Stimulated activated CD8-positive, alpha-beta memory T cell treated with anti-CD3 and anti-CD28 coated beads, Interleukin-4, amount 100 ng/mL, for 1 hour (primary cell): ENCODE results near the gene CYB5RL.
"Not testable (repeated sequence)": the region's sequence is repeated elsewhere in the genome, so short reads cannot be mapped to it uniquely, and the experiment has no call there.

Experiments used
- DNase-seq, 2 donors: peaks; one replicate each; pipeline ENCODE4 v3.0.0-alpha.2; 2020; ENCODE audit warnings: low read depth in 2 of 2, low spot score in 1 of 2

CYB5RL gene

DNA sequence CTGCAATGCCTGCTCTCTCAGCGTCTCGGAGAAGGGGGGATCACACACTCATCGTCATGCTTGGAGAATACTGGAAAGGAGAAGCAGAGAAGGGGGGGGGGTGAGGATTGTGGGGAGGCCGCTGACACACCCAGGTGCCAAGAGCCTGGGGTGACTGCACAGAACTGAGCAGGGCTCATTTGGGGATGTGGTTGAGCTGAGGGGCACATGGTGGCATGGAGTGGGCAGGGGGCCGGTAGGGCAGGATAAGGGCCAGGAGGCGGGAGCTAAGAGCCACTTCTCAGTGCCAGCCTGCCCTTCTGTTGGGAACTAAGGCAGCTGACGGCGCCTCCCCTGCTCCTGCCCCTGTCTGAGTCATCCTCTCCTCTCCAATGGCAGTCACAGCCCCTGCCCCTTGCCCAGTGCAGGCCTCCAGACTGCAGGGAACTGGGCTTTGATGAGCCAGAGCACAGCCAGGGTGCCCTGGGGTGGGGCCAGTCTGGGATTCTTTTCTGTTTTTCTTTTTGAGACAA, 27.3 kb upstream of the CYB5RL start:
- no peak for DNase-seq

- no peak for DNase-seq
These were observed 26.2 kb upstream of the CYB5RL start for GRCh38 chr1:54225986-54226559.

- no peak for DNase-seq
These were observed 25.5 kb upstream of the CYB5RL start for GRCh38 chr1:54225378-54225777.

GRCh38 chr1:54224233-54224632, 24.4 kb upstream of the CYB5RL start:
- no peak for DNase-seq

GRCh38 chr1:54223441-54224202, 23.8 kb upstream of the CYB5RL start:
- DNase-seq = no peak

DNA sequence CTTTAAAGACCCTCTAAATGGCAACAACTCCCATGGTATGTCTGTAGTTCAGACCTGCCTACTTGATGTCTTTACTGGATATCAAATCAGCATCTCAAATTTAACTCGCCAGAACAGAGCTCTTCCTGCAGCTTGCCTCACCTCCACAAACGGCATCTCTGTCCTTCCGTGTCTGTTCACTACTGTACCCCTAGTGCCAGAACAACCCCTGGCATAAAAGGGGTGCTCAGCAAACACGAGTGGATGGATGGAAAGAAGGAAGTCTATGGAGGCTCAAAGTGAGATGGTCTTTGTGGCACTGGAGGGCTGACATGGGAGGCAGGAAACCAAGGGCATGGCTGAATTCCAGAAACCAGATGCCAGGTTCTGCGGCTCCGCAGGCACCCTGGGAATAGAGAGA, 22.9 kb upstream of the CYB5RL start:
- no peak for DNase-seq

DNA sequence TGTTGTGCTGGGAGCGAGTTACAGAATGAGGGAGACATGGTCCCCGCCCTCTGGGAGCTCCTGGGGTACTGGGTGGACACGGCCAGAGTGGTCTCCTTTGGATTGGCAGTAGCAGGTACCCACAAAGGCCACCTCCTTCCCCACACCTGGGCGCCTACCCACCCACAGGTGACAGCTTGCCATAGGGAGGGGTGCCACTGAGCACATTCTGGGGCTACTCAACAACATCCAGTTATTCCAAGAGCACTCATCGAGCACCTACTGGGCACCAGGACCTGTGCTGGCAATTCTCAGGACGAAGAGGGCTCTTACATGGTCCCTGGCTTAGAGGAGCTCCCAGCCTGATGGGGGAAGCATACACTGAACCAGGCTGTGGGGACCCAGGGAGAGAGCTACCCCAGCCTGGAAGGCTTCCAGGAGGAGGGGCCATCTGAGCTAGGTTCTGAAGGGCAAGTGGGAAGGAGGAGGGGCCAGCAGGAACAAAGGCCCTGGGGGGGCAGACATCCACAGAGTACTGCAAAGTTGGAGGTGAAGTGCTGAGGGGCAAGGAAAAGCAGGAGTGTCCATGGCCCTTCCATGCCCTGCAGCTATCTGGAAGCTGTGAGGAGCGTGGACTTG, 22.1 kb upstream of the CYB5RL start:
- DNase-seq = no peak

DNA sequence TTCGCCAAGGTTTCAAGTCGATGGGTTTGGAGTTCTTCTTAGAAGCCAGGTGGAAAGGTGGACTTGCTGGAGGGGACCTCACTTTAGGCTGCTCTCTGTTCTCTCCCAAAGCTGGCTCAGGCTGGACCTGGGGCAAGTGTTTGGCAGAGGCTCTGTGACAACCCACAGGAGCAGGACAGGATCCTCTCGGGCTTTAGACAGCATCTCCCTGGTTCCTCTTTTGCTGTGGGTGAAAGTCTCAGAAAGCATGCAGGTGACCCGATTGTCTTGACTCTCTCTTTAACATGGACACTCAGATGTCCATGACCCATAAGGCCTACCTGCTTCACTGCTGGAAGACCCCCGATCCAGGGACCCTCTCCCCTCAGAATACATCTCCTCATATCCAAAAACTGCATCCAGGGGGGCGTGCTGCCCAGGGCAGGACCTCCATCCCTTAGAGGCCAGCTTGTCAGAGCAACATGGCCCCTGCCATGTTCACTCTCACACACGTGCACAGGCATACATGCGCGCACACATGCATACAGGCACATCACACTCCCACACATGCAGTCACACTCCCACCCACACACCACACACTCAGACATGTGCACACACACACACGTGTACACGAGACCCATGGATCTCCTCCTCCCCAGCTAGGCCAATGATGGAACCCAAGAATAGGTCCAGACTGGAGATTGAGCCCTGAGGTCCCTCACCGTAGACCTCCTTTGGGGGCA, 21.4 kb upstream of the CYB5RL start:
- DNase-seq = no peak

DNA sequence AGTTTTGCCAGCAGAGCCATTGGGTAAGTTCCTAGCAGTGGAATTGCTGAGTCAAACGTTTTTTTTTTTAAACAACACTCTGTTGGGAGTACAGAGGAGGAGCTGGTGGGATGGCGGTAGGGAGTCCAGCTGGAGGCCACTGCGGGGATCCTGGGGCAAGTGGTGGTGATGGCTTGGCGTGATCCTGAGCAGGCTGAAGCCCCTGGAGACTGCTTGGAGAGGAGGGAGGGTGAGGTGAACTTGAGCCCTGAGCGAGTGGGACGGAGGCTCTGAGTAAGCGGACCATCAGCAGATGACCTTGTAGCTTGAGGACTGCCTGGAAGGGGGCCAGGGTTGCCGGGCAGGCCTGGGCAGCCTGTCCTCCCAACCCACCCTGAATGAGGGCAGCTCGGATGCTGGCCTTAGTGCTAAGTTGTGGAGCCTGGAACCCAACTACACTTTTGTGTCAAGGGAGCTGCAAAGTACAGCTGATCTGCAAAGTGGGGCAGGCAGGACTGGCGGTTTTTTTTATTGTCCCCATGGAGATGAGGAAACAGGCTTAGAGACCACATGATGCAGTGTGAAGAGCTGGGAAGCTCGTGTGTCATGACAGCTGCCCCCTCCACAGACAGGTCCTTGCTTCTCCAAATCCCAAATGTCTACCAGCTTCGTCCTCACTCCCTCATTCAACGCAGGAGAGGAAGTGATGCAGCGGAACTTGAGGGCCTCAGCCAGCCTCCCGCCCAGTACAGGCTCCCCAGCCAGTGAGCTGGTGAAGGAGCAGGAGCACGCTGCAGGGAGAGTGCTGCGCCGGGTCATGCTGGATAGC, 20.4 kb upstream of the CYB5RL start:
- no peak for DNase-seq

GRCh38 chr1:54219688-54220003, 19.8 kb upstream of the CYB5RL start:
- no peak for DNase-seq

DNA sequence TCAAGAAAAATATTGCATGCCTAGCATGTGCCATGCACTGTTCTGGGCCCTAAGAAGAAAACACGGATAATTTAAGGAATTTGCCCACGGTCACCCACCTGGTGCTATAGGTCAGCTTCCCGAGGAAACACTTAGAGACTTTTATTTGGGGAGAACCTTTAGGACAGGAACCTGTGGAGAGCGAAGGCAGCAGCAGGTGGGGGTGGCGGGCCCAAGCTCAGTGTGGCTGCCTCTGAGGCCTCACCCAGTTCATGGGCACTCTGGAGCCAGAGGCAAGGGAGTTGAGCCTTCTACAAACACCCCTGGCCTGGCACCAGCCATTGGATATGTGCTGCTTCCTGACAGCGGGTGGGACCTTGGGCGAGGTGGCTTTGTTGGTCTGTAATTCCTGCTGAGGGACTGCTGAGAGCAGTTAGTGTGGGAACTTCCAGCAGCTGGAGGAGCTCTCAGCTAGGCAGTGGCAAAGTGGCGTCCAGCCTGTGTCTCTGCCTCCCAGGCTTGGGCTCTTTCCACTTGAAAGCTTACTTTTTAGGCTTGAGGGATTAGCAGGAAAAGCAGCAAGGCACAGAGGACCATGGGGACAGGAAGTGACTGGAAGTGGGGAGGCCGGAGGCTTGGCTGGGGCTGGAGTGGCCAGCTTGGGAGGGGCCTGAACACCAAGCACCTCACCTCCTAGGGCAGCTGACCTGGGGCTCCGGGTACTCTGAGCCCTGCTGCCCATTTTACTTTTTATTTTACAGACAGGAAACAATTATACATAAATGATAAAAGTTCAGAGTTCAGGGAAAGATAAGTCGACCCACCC, 19.3 kb upstream of the CYB5RL start:
- no peak for DNase-seq

DNA sequence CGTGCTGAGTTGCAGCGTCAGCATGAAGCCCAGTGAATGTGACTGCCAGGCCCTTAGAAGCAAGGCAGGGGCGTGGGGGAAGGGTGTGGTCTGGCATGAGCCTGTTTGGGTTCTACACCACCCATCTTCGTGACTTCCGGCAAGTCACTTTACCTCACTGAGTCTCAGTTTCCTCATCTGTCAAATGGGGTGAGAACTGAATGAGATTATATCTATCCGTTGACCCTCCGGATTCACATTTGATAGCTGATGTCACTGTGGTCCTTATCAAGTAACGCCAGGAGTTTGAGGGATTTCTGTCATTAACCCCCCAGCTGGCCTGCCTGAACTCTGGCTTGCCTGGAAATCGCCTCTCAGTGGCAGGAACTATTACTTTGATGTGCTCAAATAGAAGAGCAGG, 15.7 kb upstream of the CYB5RL start:
- no peak for DNase-seq

DNA sequence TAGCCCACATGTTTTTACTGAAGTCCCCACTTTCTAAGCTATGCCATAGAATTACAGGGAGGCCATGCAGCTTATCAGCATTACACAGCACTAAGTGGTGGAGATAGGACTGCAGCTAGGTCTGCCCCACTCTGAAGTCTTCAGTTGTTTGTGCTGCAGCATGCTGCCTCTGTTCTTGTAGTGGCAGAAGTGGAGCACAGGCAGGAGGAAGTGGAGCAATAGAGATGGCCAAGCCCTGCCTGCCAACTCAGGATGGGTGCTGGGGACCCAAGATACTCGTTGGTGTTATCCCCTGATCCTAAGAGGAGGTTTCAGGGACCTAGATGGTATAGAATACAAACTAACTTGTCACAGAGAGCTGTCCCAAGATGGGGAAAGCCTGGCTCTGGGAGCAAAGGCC, 13.0 kb upstream of the CYB5RL start:
- no peak for DNase-seq

DNA sequence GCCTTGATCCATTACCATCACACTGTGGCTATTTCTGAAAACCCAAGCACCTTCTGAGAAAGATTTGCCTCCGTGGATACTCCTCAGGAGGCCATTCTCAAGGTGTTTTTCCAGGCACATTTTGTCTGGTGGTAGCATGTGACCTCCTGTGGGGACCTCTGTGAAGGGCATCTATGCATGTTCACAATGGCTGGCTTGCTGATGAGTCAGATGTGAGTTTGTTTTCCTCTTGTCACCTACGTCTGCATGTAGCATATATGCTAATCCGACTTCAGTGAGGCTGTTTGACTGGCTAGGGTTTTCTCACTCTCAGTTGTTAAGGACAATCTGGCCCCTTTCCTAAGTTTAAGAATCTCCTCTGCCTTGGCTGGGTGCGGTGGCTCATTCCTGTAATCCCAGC, 8.1 kb upstream of the CYB5RL start:
- DNase-seq = not testable (repeated sequence)

DNA sequence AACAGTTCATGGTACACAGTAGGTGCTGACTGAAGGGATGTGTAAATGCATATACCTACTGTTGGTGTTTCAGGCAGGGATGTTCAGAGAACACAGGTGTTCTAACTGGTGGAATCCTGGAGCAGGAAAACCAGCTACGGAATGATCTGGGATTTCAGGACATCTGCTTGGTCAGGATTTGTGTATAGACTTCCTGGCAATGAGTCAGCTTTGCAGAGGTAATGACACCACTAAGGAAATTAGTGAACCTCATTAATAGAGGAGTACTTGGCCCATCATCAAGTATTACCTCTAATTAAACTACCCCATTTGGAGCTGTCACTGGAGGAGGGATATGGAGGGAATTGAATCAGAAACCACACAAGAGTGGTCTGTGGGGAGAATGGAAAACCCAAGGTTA, 7.5 kb upstream of the CYB5RL start:
- no peak for DNase-seq

- no peak for DNase-seq
These were observed 4.4 kb upstream of the CYB5RL start for GRCh38 chr1:54204199-54204598.

GRCh38 chr1:54200519-54200997, 728 bp upstream of the CYB5RL start:
- DNase-seq = no peak

- DNase-seq = no peak
These were observed 572 bp downstream of the CYB5RL start for GRCh38 chr1:54199151-54199764.

GRCh38 chr1:54193453-54193852, 6.4 kb downstream of the CYB5RL start:
- DNase-seq = no peak

- DNase-seq = no peak
These were observed 8.3 kb downstream of the CYB5RL start for GRCh38 chr1:54191525-54191924.
